ENCODE data around the gene TFG.

Gene TFG

DNA sequence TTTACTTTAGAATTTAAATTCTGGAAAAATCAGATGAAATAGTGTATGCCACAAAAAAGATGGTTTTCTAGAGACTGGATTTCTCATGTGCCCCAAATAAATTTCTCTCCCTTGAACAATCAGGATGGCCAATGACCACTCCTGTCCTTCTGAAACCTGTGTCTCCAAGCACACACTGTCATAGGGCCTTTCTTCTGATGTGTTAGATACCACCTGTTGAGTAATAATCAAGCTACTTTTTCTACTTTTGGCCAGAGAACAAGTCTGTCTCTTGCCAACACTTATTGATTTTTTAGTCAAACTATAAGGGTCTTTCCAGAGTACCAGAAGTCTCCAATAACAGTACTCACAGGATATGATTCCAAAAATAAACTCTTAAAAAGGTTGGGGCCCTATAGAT, 16.1 kb upstream of the TFG start:
- Histone ChIP-seq H3K9me3 (replicated peaks; ENCODE audit: low read length) (no peaks in the 10 kb centered on the region), H3K4me3 (ENCODE audit: low read length) (no peak overlapping the region), H3K27me3 (ENCODE audit: control insufficient read depth, insufficient read depth, low read length) (peaks cover 7% of the 10 kb centered on the region), H3K36me3 (ENCODE audit: insufficient read depth, low read length) (no peaks in the 10 kb centered on the region), H3K9ac (ENCODE audit: low read depth, low read length) (no peak overlapping the region), H3K4me1 (ENCODE audit: control insufficient read depth, insufficient read depth, low read length) (no peaks in the 10 kb centered on the region), H3K4me2 (ENCODE audit: low read length) (no peak overlapping the region)

DNA sequence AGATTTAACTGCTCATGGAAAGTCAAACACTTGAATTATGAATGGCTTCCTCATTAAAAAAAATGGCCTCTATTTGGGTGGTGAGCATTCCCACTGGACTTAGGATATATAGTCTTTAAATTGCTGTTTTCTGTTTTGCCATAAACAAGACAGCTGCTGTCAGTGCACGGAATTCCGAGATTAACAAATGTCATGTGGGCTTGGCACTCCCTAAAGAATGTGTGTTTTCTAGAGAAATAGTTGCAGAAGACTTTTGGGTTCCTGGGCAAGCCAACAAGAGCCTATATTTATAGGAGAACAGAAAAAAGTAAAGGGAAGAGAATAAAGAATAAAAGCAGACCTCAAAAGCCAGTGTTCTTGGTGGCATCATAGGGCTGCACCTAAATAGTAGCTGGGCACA, 13.6 kb upstream of the TFG start:
- H3K4me1 ChIP-seq (ENCODE audit: control insufficient read depth, insufficient read depth, low read length), result no peaks in the 10 kb centered on the region
- H3K27me3 ChIP-seq (ENCODE audit: control insufficient read depth, insufficient read depth, low read length), result peaks cover 15% of the 10 kb centered on the region
- no peak overlapping the region for H3K4me2 ChIP-seq (ENCODE audit: low read length)
- no peaks in the 10 kb centered on the region for H3K36me3 ChIP-seq (ENCODE audit: insufficient read depth, low read length)
- no peak overlapping the region for H3K4me3 ChIP-seq (ENCODE audit: low read length)
- no peaks in the 10 kb centered on the region for H3K9me3 ChIP-seq (replicated peaks; ENCODE audit: low read length)
- no peak overlapping the region for H3K9ac ChIP-seq (ENCODE audit: low read depth, low read length)

DNA sequence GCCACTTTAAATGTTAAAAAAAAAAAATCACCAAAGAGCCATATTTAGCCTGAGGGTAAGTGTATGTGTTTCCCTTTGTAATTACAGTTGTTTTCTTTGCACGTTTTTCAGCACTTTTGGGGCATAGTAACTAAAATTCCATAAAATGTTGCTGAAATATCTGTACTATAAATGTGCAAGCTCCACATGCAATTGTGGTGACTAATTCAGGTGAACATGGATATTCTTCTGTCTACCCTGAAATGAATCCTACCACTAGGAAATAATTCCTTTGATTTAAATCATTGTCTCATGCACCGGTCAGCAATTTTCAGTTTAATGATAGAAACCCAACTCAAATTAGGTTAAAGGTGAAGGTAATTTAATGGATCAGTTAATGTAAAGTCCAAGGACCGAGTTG, 13.1 kb upstream of the TFG start:
- H3K27me3 ChIP-seq (ENCODE audit: control insufficient read depth, insufficient read depth, low read length), result peaks cover 15% of the 10 kb centered on the region
- H3K9me3 ChIP-seq (replicated peaks; ENCODE audit: low read length), result no peaks in the 10 kb centered on the region
- H3K36me3 ChIP-seq (ENCODE audit: insufficient read depth, low read length), result no peaks in the 10 kb centered on the region
- no peak overlapping the region for H3K4me2 ChIP-seq (ENCODE audit: low read length)
- no peaks in the 10 kb centered on the region for H3K4me1 ChIP-seq (ENCODE audit: control insufficient read depth, insufficient read depth, low read length)
- H3K9ac ChIP-seq (ENCODE audit: low read depth, low read length), result no peak overlapping the region
- H3K4me3 ChIP-seq (ENCODE audit: low read length), result no peak overlapping the region

DNA sequence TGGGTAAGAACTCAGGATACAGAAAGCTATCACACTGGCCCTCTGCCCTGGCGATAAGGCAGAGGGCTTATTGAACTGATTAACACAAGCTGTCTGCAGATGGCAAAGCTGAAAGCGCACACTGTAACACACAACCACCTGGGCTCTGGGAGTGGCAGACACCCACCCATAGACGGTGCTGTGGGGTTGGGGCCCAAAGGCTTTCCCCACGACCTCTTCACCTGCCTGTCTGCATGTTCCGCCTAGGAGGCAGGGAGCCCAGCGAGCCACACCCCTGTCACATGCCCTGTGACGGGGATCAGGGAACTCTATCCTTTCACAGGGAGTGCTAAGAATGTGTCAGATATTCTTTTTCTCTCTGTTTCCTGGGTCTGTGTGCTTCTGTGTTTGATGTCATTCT, 12.1 kb upstream of the TFG start:
- Histone ChIP-seq H3K9me3 (replicated peaks; ENCODE audit: low read length) (no peaks in the 10 kb centered on the region), H3K36me3 (ENCODE audit: insufficient read depth, low read length) (no peaks in the 10 kb centered on the region), H3K4me3 (ENCODE audit: low read length) (no peak overlapping the region), H3K27me3 (ENCODE audit: control insufficient read depth, insufficient read depth, low read length) (peaks cover 15% of the 10 kb centered on the region), H3K9ac (ENCODE audit: low read depth, low read length) (no peak overlapping the region), H3K4me1 (ENCODE audit: control insufficient read depth, insufficient read depth, low read length) (no peaks in the 10 kb centered on the region), H3K4me2 (ENCODE audit: low read length) (no peak overlapping the region)

DNA sequence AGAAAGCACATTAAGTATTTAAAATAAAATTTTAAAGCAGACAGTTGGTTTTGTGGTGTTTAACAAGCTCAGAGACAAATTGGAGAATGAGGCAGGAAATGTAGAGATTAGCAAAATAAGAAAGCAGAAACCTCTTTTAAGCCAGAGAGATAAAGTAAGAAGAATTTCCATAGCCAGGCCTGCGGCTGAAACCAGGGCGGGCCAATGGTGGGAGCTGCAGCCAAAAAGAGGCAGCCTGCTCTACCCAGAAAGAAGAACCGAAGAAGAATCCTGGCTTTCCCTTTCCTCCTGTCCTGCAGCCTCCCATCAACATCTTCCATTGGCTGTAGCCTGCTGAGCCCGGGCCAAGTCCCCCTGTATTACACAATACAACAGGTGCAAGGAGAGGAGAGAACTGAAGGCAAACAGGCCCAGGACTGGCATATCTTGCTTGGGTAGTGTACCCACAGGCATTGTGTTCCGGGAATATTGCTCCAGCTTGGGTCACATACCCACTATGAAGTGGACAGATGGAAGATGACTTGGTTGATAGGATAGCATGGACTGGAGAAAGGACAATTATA, 11.5 kb upstream of the TFG start:
- Histone ChIP-seq H3K4me2 (ENCODE audit: low read length) (no peak overlapping the region), H3K4me3 (ENCODE audit: low read length) (no peak overlapping the region), H3K4me1 (ENCODE audit: control insufficient read depth, insufficient read depth, low read length) (no peaks in the 10 kb centered on the region), H3K36me3 (ENCODE audit: insufficient read depth, low read length) (no peaks in the 10 kb centered on the region), H3K9ac (ENCODE audit: low read depth, low read length) (no peak overlapping the region), H3K27me3 (ENCODE audit: control insufficient read depth, insufficient read depth, low read length) (peaks cover 15% of the 10 kb centered on the region), H3K9me3 (replicated peaks; ENCODE audit: low read length) (no peaks in the 10 kb centered on the region)

DNA sequence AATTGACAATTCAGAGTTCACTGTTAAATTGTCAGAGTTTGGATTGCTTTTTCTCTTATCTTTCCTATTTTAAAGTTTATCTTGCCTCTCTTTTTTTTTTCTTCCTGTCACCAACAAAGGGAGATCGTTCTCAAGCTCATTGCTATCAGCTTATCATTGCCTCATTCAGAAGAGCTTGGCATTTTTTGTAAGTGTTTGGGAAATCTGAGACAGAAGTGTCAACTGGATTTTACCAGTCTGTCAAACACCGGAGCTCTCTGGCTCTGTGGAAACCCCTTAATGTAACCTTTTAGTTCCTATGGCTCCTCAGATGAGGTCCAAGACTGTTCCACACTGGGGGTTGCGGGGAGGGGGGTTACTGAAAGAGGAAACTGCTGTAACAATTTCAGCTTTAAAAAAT, 10.6 kb upstream of the TFG start:
- H3K36me3 ChIP-seq (ENCODE audit: insufficient read depth, low read length), result no peaks in the 10 kb centered on the region
- H3K9ac ChIP-seq (ENCODE audit: low read depth, low read length), result no peak overlapping the region
- peaks cover 13% of the 10 kb centered on the region for H3K27me3 ChIP-seq (ENCODE audit: control insufficient read depth, insufficient read depth, low read length)
- no peak overlapping the region for H3K4me2 ChIP-seq (ENCODE audit: low read length)
- no peaks in the 10 kb centered on the region for H3K4me1 ChIP-seq (ENCODE audit: control insufficient read depth, insufficient read depth, low read length)
- H3K4me3 ChIP-seq (ENCODE audit: low read length), result no peak overlapping the region
- H3K9me3 ChIP-seq (replicated peaks; ENCODE audit: low read length), result no peaks in the 10 kb centered on the region

DNA sequence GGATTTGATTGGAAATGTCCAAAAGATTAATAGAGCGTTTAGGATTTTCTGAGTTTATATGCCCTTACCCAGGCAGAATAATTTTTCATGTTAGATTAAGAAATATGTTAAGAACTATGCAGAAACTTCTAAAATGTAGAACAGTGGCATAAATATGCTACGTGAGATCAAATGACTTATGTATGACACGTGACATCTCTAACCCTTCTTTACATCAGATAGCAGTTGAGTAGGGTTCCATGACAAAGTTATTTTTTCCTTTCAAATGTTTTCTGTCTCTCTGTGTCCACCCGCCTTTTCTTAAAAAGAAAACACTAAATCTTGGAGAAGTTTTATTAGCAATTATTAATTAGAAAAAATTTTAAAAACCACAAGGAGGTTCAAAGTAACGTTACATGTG, 8.6 kb upstream of the TFG start:
- Histone ChIP-seq H3K4me2 (ENCODE audit: low read length) (no peak overlapping the region), H3K9ac (ENCODE audit: low read depth, low read length) (no peak overlapping the region), H3K4me3 (ENCODE audit: low read length) (no peak overlapping the region), H3K27me3 (ENCODE audit: control insufficient read depth, insufficient read depth, low read length) (peaks cover 9% of the 10 kb centered on the region), H3K9me3 (replicated peaks; ENCODE audit: low read length) (no peaks in the 10 kb centered on the region), H3K4me1 (ENCODE audit: control insufficient read depth, insufficient read depth, low read length) (no peaks in the 10 kb centered on the region), H3K36me3 (ENCODE audit: insufficient read depth, low read length) (no peaks in the 10 kb centered on the region)

DNA sequence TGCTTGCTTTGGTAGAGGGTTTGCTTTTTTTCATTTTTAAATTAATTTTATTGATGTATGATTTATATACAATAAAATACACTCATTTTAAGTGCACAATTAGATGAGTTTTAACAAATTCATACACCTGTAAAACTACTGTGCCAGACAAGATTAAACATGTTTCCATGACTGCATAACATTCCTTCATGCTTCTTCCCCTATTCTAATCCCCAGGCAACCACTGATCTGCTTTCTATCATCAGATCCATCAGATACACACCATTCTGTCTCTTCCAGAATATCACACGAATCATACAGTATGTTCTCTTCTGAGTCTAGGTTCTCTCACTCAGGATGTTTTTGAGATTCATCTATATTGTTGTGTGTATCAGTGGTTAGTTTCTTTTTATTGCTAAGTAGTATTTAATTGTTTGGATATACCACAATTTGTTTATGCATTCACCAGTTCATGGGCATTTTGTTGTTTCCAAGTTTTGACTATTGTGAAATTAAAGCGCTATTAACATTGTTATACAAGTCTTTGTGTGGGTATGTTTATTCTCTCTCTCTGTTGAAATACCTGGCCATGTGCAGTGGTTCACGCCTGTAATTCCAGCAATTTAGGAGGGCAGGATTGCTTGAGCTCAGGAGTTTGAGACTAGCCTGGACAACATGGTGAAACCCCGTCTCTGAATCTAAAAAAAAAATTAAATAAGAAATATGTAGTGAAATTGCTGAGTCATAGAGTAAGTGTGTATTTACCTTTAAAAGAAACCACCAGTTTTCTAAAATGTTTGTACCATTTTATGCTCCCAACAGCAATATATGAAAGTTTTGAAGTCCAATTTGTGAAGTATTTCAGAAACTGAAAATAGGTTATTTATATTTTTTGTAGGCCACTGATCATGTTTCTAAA, 7.0 kb upstream of the TFG start:
- H3K4me2 ChIP-seq (ENCODE audit: low read length), result no peak overlapping the region
- no peaks in the 10 kb centered on the region for H3K36me3 ChIP-seq (ENCODE audit: insufficient read depth, low read length)
- no peak overlapping the region for H3K4me3 ChIP-seq (ENCODE audit: low read length)
- peaks cover 9% of the 10 kb centered on the region for H3K27me3 ChIP-seq (ENCODE audit: control insufficient read depth, insufficient read depth, low read length)
- no peak overlapping the region for H3K9ac ChIP-seq (ENCODE audit: low read depth, low read length)
- no peaks in the 10 kb centered on the region for H3K9me3 ChIP-seq (replicated peaks; ENCODE audit: low read length)
- H3K4me1 ChIP-seq (ENCODE audit: control insufficient read depth, insufficient read depth, low read length), result no peaks in the 10 kb centered on the region

DNA sequence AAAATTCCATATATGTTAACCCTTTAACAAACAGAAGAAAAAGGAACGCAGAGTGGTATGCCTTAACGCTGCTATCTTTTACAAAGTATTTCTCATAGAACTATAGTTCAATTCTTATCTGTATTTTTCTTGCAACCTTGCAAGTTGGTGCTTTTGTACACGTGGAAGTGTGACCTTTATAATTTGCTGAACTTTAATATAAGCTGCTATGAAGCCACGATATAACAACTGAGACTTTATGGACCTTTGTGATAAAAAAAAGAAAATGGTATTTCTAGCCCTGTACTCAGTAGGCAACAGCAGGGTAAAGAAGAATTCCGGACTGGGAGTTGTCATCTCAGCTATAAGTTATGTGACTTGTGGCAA, 6.3 kb upstream of the TFG start:
- Histone ChIP-seq H3K4me1 (ENCODE audit: control insufficient read depth, insufficient read depth, low read length) (no peaks in the 10 kb centered on the region), H3K9me3 (replicated peaks; ENCODE audit: low read length) (no peaks in the 10 kb centered on the region), H3K4me3 (ENCODE audit: low read length) (no peak overlapping the region), H3K36me3 (ENCODE audit: insufficient read depth, low read length) (no peaks in the 10 kb centered on the region), H3K27me3 (ENCODE audit: control insufficient read depth, insufficient read depth, low read length) (peaks cover 9% of the 10 kb centered on the region), H3K9ac (ENCODE audit: low read depth, low read length) (no peak overlapping the region), H3K4me2 (ENCODE audit: low read length) (no peak overlapping the region)

DNA sequence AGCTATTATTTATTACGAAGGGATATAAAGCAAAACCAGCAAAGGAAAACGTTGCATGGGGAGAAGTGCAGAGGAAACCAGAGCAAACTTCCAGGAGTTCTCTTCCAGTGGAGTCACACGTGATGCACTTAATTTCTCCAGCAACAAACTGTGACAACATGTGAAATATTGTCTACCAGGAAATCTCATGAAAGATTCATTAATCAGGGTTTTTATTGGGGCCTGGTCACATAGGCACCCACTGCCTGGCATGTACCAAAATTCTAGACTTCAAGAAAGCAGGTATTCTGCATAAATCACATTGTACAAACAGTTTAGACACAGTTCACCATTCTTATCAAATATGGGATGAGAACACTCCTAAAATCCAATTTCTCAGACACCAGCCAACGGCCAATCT, 5.4 kb upstream of the TFG start:
- H3K4me3 ChIP-seq (ENCODE audit: low read length), result no peak overlapping the region
- no peak overlapping the region for H3K4me2 ChIP-seq (ENCODE audit: low read length)
- peaks cover 9% of the 10 kb centered on the region for H3K27me3 ChIP-seq (ENCODE audit: control insufficient read depth, insufficient read depth, low read length)
- H3K4me1 ChIP-seq (ENCODE audit: control insufficient read depth, insufficient read depth, low read length), result peaks cover 5% of the 10 kb centered on the region
- no peaks in the 10 kb centered on the region for H3K9me3 ChIP-seq (replicated peaks; ENCODE audit: low read length)
- H3K36me3 ChIP-seq (ENCODE audit: insufficient read depth, low read length), result no peaks in the 10 kb centered on the region
- no peak overlapping the region for H3K9ac ChIP-seq (ENCODE audit: low read depth, low read length)

DNA sequence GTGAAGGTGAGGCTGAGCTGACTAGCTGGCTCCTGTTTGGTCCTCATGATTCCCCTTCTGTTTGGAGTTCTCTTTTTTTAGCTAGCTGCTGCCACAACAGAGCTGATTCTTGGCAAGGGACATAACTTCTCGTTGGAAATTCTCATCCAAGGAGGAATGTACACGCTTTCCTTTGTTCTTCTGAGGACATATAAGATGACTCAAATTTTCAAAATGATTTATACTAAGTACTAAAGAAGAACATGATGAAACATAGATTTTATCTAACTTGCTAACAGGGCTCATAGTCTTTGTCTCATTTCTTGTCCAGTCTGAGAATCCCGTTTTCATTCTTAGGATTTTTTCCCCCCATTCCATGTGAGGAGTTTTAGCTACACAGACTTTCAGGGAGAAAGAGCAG, 2.9 kb upstream of the TFG start:
- no peak overlapping the region for H3K9ac ChIP-seq (ENCODE audit: low read depth, low read length)
- H3K36me3 ChIP-seq (ENCODE audit: insufficient read depth, low read length), result peaks cover 3% of the 10 kb centered on the region
- H3K4me2 ChIP-seq (ENCODE audit: low read length), result no peak overlapping the region
- no peak overlapping the region for H3K4me3 ChIP-seq (ENCODE audit: low read length)
- peaks cover 11% of the 10 kb centered on the region for H3K4me1 ChIP-seq (ENCODE audit: control insufficient read depth, insufficient read depth, low read length)
- H3K9me3 ChIP-seq (replicated peaks; ENCODE audit: low read length), result no peaks in the 10 kb centered on the region
- H3K27me3 ChIP-seq (ENCODE audit: control insufficient read depth, insufficient read depth, low read length), result no peaks in the 10 kb centered on the region

DNA sequence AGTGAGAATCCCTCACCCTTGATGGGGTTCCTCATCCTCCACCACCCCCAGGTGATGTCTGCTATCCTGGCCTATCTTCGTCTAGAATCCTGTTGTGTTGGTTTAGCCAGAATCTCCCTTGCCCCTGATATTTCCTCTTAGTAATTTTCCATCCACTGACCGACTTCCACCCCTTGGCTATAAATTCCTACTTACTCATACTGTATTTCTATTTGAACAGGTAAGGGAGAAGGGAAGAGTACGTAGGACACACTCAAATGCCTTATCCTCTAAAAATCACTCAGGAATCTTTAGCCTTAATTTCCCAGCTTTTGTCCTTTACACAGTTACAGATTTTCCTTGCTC, 678 bp upstream of the TFG start:
- H3K9ac ChIP-seq (ENCODE audit: low read depth, low read length), result peak overlapping the region; percentile 64
- H3K4me1 ChIP-seq (ENCODE audit: control insufficient read depth, insufficient read depth, low read length), result peaks cover 27% of the 10 kb centered on the region
- peaks cover 11% of the 10 kb centered on the region for H3K36me3 ChIP-seq (ENCODE audit: insufficient read depth, low read length)
- peak overlapping the region; percentile 62 for H3K4me3 ChIP-seq (ENCODE audit: low read length)
- no peaks in the 10 kb centered on the region for H3K9me3 ChIP-seq (replicated peaks; ENCODE audit: low read length)
- H3K4me2 ChIP-seq (ENCODE audit: low read length), result peak overlapping the region; percentile 80
- H3K27me3 ChIP-seq (ENCODE audit: control insufficient read depth, insufficient read depth, low read length), result no peaks in the 10 kb centered on the region

All from skeletal muscle satellite cell (primary cell).